NCI-H1092 treated with DMSO at 0.1 percent for 48 hours (cell line): ENCODE measurements around the gene ANKDD1B.

Experiments used
- DNase-seq: peaks from one replicate; lab custom pipeline; 2025; lab: John Stamatoyannopoulos, UW

Gene ANKDD1B

DNA sequence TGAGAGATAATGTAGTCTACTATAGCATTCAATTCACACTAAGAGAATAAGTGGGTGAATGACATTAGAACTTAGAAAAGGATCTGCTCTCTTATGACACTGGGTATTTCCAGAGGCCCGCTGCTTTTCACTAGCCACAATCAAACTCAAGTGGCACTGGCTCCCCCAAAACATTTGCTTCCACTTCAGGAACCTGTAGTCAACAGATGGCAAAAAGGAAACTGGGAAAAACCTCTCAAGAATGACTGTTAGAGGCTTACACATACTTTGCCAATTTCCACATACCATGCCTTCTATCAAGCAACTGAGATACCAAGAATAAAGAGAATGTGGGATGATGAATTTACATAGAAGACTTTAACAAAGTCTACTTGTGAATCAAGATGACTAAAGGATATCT, 94.8 kb downstream of the ANKDD1B start:
- DNase-seq: no peak

GRCh38 chr5:75706775-75707174, 95.5 kb downstream of the ANKDD1B start:
- no peak for DNase-seq

GRCh38 chr5:75707911-75708509, 96.8 kb downstream of the ANKDD1B start:
- DNase-seq: no peak

GRCh38 chr5:75710637-75711036, 99.4 kb downstream of the ANKDD1B start:
- no peak for DNase-seq

DNA sequence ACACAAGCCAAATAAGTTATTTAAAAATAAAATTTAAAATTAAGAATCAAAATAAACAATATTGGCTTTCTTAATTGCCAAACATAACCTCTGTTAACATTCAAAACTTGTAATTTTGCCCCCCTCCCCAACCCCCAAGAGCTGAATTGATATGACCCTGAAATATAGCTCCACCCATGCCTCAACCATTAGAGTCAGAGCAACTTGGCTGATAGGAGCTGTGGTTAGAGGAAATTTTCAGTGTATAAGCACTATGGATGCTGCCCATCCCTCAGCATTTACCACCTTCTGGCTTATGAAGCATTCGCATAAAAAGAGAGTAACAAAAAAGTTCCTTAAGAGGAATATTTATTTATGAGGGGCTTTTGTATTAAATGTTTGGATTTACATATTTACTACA, 99.9 kb downstream of the ANKDD1B start:
- no peak for DNase-seq

- no peak for DNase-seq
These were observed 100.8 kb downstream of the ANKDD1B start for GRCh38 chr5:75712091-75712490.

DNA sequence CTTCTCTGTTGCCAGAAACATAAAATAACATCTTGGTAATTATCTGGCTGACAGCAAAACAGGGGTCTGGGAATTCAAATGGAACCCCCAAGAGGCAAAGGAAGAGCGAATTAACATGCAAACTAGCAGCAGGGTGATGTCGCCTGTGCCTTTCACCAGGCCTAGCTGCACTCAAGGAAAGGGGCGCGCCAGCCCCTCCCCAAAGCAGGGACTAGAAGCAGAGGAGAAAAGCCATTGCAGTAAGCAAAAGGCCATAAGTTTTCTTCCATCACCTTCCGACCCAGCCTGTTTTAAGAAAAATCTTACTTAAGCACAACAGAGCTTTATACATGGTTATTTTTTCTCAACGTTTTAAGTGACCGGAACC, 105.4 kb downstream of the ANKDD1B start:
- no peak for DNase-seq

DNA sequence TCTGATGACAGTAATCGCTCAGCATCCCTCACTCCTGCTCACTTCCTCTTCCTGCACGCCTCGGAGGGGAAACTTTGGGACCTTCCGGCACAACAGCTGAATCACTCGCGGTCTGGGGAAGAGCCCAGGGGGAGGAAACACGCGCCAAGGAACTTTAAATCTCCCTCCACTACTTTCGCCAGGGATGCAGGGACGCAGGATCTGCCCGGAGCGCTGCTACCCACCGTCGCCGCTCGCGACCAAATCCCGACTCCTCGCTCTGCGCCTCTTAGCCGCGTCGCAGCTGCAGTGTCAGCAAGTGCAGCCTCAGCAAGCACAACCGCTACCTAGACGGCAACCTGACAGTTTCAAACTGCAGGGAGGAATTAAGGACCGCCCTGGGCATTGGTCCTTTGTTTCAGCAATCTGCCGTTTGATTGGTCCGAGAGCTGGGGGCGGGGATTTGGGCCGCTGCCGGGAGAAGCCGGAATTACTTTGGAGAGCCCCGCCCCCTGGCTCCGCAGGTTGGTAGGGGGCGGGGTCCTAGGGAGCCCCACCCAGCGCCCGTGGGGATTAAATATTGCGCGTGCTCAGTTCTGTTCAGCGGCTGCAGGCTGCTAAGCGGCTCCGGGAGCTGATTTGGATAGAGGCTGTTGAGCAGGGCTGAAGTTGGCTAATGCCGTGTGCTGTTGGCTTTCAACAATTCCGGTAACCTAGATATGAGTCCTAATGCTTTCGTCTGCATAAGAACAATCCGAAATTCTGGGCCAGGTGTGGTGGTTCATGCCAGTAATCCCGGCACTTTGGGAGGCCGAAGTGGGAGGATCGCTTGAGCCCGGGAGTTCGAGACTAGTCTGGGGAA, 106.0 kb downstream of the ANKDD1B start, which contains the start of gene POC5:
POC5 (minus strand) TSS at position 356 of the 841 bp plus-strand sequence. CDS start 4,500 bp downstream, outside the sequence.
- DNase-seq: peak; percentile 96

DNA sequence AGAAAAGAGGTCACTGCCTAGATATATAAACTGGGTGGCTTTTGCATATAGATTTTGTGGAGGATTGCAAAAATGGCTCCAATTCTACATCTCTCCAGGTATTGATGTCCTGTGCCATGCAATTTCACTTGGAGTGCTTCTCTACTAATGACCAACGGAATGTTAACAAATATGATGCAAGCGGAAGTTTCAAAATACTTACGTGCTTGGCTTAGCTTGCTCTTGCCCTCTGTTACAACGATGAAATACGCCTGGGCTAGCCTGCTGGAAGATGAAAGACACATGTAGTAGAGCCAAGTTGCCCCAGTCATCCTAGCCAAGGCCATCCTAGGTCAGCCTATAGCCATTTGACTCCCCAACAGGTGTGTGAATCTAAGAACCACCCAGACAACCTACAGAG, 109.6 kb downstream of the ANKDD1B start:
- DNase-seq: no peak
